Stimulated activated CD8-positive, alpha-beta memory T cell treated with anti-CD3 and anti-CD28 coated beads, Interleukin-4, amount 100 ng/mL, for 24 hours (primary cell): ENCODE measurements around the gene BRSK1.
A peak's percentile ranks its signal among the peaks of the same experiment; 100 is the strongest.
"Not testable (repeated sequence)": the region's sequence is repeated elsewhere in the genome, so short reads cannot be mapped to it uniquely, and the experiment has no call there.

Experiments
- DNase-seq: peaks from one replicate; pipeline ENCODE4 v3.0.0-alpha.2; 2020; ENCODE audit warnings: low read depth

BRSK1 gene

GRCh38 chr19:55304279-55304978, 20.6 kb downstream of the BRSK1 start:
- DNase-seq: no peak

GRCh38 chr19:55304980-55305379, 21.2 kb downstream of the BRSK1 start:
- DNase-seq: no peak

DNA sequence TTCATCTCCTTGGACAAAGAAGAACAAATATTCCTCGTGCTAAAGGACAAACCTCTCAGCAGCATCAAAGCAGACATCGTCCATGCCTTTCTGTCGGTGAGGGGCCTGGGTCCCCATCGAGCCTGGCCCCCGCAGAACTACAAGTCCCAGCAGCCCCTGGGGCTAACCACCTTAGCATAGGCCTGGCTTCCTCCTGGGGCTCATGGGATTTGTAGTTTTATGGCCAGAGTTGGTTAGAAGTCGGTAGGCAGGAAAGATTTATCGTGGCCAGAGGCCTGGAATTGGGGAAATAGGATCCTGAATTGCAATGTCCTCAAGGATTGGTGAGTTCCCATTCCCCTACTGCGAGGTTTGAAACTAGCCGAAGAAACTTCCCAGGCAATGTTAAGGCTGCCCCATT, 21.7 kb downstream of the BRSK1 start:
- DNase-seq: peak; percentile 26

DNA sequence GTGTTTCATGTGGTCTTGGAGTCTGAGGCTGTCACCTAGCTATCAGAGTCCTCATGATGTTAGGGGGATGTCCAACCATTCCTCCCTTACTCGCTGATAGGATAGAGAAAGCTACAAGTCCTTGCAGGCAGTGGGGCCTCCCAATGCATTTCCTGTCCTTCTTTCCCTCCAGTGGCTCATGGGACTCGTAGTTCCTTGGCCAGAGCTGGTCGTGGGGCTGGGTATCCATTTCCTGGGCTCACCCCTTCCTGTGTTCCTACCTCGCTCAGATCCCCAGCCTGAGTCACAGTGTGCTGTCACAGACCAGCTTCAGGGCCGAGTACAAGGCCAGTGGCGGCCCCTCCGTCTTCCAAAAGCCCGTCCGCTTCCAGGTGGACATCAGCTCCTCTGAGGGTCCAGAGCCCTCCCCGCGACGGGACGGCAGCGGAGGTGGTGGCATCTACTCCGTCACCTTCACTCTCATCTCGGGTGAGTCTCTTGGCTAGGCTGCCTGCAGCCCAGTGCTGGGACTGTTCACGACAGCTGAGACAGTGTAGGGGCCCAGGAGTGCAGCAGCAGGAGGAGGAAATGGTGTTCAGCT, 22.3 kb downstream of the BRSK1 start:
- no peak for DNase-seq

DNA sequence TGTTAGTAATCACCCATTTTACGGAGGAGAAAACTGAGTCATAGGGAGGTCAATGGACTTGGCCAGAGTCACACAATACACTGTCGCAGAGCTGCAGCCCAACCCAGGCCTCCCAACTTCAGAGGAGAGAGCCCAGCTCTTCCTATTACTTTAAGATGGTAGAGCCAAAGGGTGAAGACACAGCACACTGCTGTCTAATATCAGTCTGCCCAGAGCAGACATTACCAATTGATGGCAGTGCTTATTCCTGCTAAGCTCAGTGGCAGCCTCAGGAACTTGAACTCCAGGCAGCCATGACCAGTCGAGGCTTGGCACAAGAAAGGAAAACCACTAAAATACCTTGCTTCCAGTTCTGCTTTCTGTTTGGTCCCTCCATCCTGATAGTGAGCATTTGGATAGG, 22.9 kb downstream of the BRSK1 start:
- no peak for DNase-seq

- no peak for DNase-seq
These were observed 24.5 kb downstream of the BRSK1 start for GRCh38 chr19:55308281-55308680.

- no peak for DNase-seq
These were observed 25.7 kb downstream of the BRSK1 start for GRCh38 chr19:55309448-55309847.

- DNase-seq: no peak
These were observed 26.7 kb downstream of the BRSK1 start for GRCh38 chr19:55310498-55310897.

GRCh38 chr19:55311397-55311796, 27.6 kb downstream of the BRSK1 start:
- no peak for DNase-seq

GRCh38 chr19:55311797-55312196, 28.0 kb downstream of the BRSK1 start:
- DNase-seq: no peak

DNA sequence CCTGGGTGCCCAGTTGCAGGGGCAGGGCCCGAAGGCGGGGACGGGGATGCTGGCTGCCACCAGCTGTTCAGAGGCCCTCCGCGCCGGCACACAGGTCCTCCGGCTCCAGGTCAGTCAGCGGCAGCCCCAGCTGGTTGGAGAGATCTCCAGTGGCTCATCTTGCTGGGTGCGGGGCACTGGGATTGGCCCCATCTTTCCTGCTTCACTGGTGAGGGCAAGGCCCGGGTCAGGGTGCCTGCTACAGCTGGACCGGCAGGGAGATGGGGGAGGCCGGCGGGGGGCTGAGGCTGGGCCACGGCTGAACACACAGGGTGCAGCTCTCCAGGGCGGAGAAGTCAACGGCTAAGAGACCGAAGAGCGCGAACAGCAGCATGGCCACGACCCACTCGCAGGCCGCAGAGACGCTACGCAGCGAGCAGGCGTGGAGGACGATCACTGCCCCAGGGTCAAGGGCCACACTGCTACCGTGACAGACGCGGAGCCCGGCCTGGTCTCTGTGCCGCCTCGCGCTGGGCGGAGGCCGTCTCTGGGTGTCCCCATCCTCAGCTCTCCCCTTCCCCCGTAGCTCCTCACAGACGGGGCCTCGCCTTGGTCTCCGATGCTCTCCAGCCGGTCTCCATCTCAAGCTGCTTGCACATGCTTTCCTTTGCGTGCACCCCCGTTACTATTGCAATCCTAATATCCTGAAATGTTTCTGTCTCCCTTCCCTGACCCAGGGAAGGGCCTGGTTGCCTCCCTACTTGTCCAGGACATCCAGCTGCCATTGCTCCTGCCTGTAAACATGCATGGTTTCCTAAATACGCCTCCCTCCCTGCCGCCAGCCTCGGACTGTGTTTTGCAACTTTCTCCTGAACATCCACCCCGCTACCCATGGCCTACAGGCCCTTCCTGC, 29.1 kb downstream of the BRSK1 start:
- DNase-seq: no peak

DNA sequence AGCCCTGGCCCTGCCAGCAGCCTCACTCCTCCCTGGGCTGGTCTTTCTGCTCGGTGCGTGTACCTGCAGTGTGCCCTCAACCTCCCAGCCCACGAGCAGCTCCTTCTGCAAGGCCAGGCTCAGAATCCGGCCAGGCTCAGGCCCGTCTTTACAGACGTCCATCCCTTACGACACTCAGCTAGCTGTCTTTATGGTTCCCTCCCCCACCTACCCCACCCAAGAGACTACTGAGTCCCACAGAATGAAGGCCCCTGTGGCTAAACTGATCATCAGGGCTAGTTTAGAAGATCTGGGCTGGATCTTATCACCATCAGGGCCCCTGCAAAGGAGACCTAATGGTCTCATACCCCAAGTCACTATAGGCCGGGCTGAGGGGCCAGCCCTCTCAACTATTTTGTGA, 30.6 kb downstream of the BRSK1 start:
- no peak for DNase-seq

GRCh38 chr19:55315956-55316525, 32.2 kb downstream of the BRSK1 start:
- DNase-seq: no peak

- no peak for DNase-seq
These were observed 32.8 kb downstream of the BRSK1 start for GRCh38 chr19:55316646-55317045.

DNA sequence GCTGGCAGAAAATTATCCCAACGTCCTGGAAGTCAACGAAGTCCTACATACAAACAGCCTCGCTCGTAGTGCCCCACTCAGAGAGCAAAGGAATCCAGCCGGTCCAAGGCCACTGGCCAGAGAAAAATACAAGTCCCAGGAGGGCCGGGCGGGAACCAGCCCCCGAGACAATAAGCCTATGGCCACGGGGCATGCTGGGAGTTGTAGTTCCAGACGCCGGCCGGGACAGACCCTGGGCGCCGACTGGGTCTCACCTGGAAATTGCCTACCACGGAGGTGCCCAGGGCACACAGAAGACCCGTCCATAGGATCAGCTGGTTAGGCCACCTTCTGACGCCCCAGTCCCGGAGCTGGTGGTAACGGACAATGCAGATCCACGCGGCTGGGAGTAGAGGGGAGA, 36.0 kb downstream of the BRSK1 start:
- DNase-seq: no peak

DNA sequence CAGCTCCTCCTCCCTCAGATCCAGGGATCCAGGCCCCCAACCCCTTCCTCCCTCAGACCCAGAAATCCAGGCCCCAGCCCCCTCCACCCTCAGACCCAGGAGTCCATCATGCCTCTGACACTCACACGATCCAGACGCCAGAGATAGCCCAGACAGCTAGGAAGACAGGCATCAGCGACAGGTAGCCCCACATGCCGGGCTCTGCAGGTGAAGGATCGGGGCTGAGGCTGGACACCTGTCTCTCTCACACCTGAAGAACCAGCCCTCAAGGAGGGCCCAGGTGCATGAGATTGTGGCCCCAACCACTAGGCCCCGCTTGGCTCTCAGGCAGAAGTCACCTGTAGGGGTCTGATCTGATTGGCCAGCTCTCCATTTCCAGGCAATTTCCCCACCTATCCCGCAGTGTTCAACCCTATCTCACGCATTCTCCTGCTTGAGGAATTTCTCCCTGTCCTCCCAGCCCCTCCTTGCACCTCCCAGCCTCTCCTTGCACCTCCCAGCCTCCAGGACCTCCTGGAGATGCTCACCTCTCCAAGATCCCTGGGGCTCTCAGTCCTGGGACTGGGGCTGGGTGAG, 37.1 kb downstream of the BRSK1 start:
- no peak for DNase-seq

DNA sequence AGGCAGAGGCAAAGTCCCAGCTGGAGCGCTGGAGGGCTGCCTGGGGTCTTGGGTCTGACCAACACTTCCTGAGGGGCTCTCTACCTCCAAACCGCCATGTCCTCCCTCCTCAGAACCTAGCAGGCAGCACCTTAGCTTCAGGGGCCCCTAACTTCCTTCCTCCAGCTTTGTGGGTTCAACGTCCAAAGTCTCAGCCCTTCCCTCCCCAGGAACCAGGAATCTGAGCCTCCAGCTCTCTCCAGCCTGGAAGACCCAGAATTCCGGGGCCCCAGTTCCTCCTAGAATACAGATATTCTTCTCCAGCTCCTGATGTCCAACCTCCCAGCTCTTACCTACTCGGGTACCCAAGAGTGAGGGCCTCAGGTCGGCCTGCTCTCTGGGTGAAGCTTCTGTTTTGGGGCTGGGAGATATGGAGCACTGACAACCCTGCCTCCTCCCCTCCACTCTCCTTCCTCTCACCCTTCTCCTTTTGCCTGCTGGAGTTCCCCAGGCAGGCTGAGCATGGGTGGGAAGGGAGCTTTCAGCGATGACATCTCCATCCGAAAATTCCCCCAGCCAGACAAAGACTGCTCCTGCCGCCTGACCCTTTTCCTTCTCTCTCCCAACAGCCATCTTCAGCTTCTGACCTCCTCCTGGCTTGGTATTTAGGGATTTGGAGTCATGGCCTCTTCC, 37.8 kb downstream of the BRSK1 start:
- DNase-seq: no peak

DNA sequence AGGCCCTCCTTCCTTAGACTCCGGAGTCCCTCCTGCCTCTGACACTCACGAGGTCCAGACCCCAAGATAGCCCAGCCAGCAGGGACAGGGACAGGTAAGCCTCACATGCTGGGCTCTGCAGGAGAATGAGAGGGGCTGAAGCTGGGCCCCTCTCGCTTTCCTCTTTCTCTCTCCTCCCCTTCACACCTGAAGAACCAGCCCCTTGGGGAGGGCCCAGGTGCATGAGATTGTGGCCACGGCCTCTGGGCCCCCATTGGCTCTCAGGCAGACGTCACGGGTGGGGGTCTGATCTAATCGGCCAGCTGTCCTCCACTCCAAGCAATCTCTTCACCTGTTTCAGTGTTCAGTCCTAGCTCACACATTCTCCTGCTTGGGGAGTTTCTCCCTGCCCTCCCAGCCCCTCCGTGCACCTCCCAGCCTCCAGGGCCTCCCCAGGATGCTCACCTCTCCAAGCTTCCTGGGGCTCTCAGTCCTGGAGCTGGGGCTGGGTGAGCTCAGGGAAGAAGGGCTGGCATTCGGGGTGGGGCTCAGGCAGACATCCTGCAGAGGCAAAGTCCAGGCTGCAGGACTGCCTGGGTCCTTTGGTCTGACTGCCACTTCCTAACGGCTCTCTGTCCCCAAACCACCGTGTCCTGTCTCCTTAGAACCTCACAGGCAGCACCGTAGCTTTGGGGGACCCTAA, 38.5 kb downstream of the BRSK1 start:
- DNase-seq: no peak

GRCh38 chr19:55324662-55325061, 40.9 kb downstream of the BRSK1 start:
- DNase-seq: no peak

DNA sequence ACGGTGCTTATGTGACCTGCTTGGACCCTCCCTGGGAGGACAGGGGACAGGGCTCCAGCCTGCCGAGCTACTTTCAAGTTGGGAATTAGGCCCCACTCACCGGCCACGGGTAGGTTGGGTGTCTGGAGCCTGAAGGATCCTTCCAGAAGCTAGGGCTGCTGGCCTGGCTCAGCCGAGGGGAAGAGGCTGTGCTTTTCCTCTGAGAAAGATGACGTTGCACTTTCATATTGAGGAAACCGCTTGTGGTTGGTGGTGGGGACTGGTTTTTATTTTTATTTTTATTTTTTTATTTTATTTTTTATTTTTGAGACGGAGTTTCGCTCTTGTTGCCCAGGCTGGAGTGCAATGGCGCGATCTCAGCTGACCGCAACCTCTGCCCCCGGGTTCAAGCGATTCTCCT, 41.4 kb downstream of the BRSK1 start, which contains the start of gene TMEM150B:
TMEM150B (minus strand) TSS at position 170 of the 400 bp plus-strand sequence. CDS start 4,305 bp downstream, outside the sequence.
- DNase-seq: no peak

DNA sequence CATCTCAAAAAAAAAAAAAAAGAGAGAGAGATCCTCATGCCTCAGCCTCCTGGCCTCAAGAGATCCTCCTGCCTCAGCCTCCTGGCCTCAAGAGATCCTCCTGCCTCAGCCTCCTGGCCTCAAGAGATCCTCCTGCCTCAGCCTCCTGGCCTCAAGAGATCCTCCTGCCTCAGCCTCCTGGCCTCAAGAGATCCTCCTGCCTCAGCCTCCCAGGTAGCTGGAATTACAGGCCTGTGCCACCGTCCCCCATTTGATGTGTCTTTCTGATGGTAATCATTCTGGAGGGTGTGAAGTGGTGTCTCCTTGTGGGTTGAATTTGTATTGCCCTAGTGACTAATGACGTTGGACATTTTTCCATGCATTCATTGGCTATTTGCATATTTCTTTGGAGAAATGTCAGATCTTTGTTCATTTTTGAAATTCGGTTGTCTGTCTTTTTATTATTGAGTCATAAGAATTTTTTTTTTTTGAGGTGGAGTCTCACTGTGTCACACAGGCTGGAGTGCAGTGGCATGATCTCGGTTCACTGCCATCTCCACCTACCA, 45.0 kb downstream of the BRSK1 start:
- not testable (repeated sequence) for DNase-seq
